GM12878 (cell line): ENCODE measurements around the gene CEP135. TPM values are rescaled to one million over a fixed set of nuclear protein-coding genes. Genes with fewer than 3 reads are reported as not detected.

ENCODE experiments used
- ATAC-seq: fragments of 200-7000 bp; cut with Tn5 transposase; 3 replicates; pipeline ENCODE4 v1.9.1; 2020; ENCODE audit warnings: mild to moderate bottlenecking, moderate library complexity
- BruUV-seq: library from RNA; stranded (reverse); fragments of 400-500 nt; replicated peaks from 2 replicates; lab custom pipeline; 2021; lab: Mats Ljungman, UMichigan
- CTCF ChIA-PET: fragments of 300-600 bp; sonication (Branson Sonifier 250); formaldehyde crosslinking; extraction: SDS; loops from one replicate; lab custom pipeline; 2021; ENCODE audit warnings: inconsistent platforms; lab: Yijun Ruan, JAX
- POLR2A ChIA-PET: fragments of 350-600 bp; formaldehyde crosslinking; extraction: SDS; loops from one replicate; lab custom pipeline; 2021; ENCODE audit warnings: inconsistent platforms; lab: Charles Lee
- RAD21 ChIA-PET: fragments of 300-600 bp; sonication (Branson Sonifier 250); formaldehyde crosslinking; loops from one replicate; lab custom pipeline; 2023; ENCODE audit warnings: antibody characterized with exemption; ENCODE audit not compliant: unreplicated experiment; lab: Charles Lee
- SMC1A ChIA-PET: fragments of 300-600 bp; sonication (Branson Sonifier 250); formaldehyde crosslinking; loops from one replicate; lab custom pipeline; 2023; ENCODE audit not compliant: unreplicated experiment, uncharacterized antibody; lab: Charles Lee
- DNase-seq: peaks from one replicate; pipeline ENCODE4 v3.0.0-alpha.2; 2011; ENCODE audit warnings: low read depth, low spot score
- FAIRE-seq: peaks from 3 replicates; lab custom pipeline; 2011; peaks lifted over from hg19 to GRCh38; lab: Jason Lieb, UNC
- H2AFZ ChIP-seq: 2 replicates; pipeline ENCODE4 v1.6.0; 2011; ENCODE audit warnings: low read depth, low read length, control low read depth; ENCODE audit not compliant: control insufficient read depth
- H3K27ac ChIP-seq: 2 replicates; pipeline ENCODE4 v1.5.1; 2011; ENCODE audit warnings: control low read depth; ENCODE audit not compliant: control insufficient read depth, insufficient read depth
- H3K27me3 ChIP-seq, 2 experiments: replicated peaks in 1 of 2; 2 replicates each; pipeline versions ENCODE4 v1.6.0 to v1.6.1; 2011; ENCODE audit warnings: low read length in 1 of 2; ENCODE audit not compliant: control insufficient read depth in 2 of 2, insufficient read depth in 2 of 2
- H3K36me3 ChIP-seq, 2 experiments: 2 replicates each; pipeline ENCODE4 v1.5.1; 2011; ENCODE audit warnings: low read length in 1 of 2; ENCODE audit not compliant: control insufficient read depth in 2 of 2, insufficient read depth in 2 of 2
- H3K4me1 ChIP-seq: 2 replicates; pipeline ENCODE4 v1.6.1; 2011; ENCODE audit warnings: mild to moderate bottlenecking, low read length, moderate library complexity, mixed read lengths; ENCODE audit not compliant: control insufficient read depth, insufficient read depth
- H3K4me2 ChIP-seq: 2 replicates; pipeline ENCODE4 v1.6.0; 2011; ENCODE audit warnings: control low read depth; ENCODE audit not compliant: control insufficient read depth, insufficient read depth
- H3K4me3 ChIP-seq: fragments of 200-600 bp; sonication (generic); 2 replicates; pipeline ENCODE4 v1.5.1; 2016
- H3K79me2 ChIP-seq: 2 replicates; pipeline ENCODE4 v1.6.0; 2011; ENCODE audit warnings: low read length; ENCODE audit not compliant: control insufficient read depth, insufficient read depth
- H3K9ac ChIP-seq: 2 replicates; pipeline ENCODE4 v1.8.0; 2011; ENCODE audit warnings: low read length, control low read depth, mixed read lengths; ENCODE audit not compliant: control insufficient read depth, insufficient read depth
- H3K9me3 ChIP-seq: replicated peaks from 3 replicates; pipeline ENCODE4 v1.5.1; 2011; ENCODE audit warnings: mild to moderate bottlenecking, low read length; ENCODE audit not compliant: control insufficient read depth, insufficient read depth
- H4K20me1 ChIP-seq: 2 replicates; pipeline ENCODE4 v1.6.0; 2011; ENCODE audit not compliant: control insufficient read depth, insufficient read depth
- BCL11A ChIP-seq: IDR thresholded peaks from 2 replicates; pipeline ENCODE4 v1.6.1; 2011; ENCODE audit warnings: low read depth, low read length
- BMI1 ChIP-seq: fragments of 450-650 bp; IDR thresholded peaks from 2 replicates; pipeline ENCODE4 v1.6.1; 2016; ENCODE audit warnings: mild to moderate bottlenecking, moderate library complexity, borderline replicate concordance
- DPF2 ChIP-seq: fragments of 450-650 bp; IDR thresholded peaks from 2 replicates; pipeline ENCODE4 v1.6.1; 2017; ENCODE audit warnings: mild to moderate bottlenecking
- EP300 ChIP-seq, 2 experiments: fragments of 150-350 bp in 1 of 2; IDR thresholded peaks; 2 replicates each; pipeline ENCODE4 v1.6.1; 2011 to 2012; ENCODE audit warnings: low read depth in 2 of 2, low read length in 2 of 2, borderline replicate concordance in 1 of 2, improper control_type of control experiment in 1 of 2, inconsistent platforms in 1 of 2; ENCODE audit not compliant: control insufficient read depth in 1 of 2
- ESRRA ChIP-seq: IDR thresholded peaks from 2 replicates; pipeline ENCODE4 v1.6.1; 2012; ENCODE audit warnings: mild to moderate bottlenecking, low read length, improper control_type of control experiment
- HDGF ChIP-seq: fragments of 450-650 bp; IDR thresholded peaks from 2 replicates; pipeline ENCODE4 v1.6.1; 2016; ENCODE audit warnings: antibody characterized with exemption
- IKZF1 ChIP-seq: fragments of 450-650 bp; conservative IDR thresholded peaks from 2 replicates; pipeline ENCODE4 v1.6.1; 2017; ENCODE audit warnings: antibody characterized with exemption, mild to moderate bottlenecking
- LARP7 ChIP-seq: fragments of 450-650 bp; IDR thresholded peaks from 2 replicates; pipeline ENCODE4 v1.6.1; 2017; ENCODE audit warnings: mild to moderate bottlenecking
- NR2F1 ChIP-seq: fragments of 450-650 bp; conservative IDR thresholded peaks from 2 replicates; pipeline ENCODE4 v1.6.1; 2017; ENCODE audit warnings: mild to moderate bottlenecking
- PAX5 ChIP-seq: IDR thresholded peaks from 2 replicates; pipeline ENCODE4 v1.6.1; 2011; ENCODE audit warnings: low read depth, low read length, borderline replicate concordance
- PML ChIP-seq: IDR thresholded peaks from 2 replicates; pipeline ENCODE4 v1.6.1; 2012; ENCODE audit warnings: low read length, inconsistent platforms
- RAD51 ChIP-seq: fragments of 450-650 bp; IDR thresholded peaks from 2 replicates; pipeline ENCODE4 v1.6.1; 2016; ENCODE audit warnings: moderate library complexity, mild to moderate bottlenecking, inconsistent platforms
- RUNX3 ChIP-seq: IDR thresholded peaks from 2 replicates; pipeline ENCODE4 v1.6.1; 2012; ENCODE audit warnings: low read length, inconsistent platforms
- SIX5 ChIP-seq: IDR thresholded peaks from 2 replicates; pipeline ENCODE4 v1.6.1; 2011; ENCODE audit warnings: mild to moderate bottlenecking, low read depth, low read length, moderate library complexity; ENCODE audit not compliant: severe bottlenecking
- SMAD1 ChIP-seq: fragments of 450-650 bp; IDR thresholded peaks from 2 replicates; pipeline ENCODE4 v1.6.1; 2018; ENCODE audit warnings: mild to moderate bottlenecking, low read depth; ENCODE audit not compliant: partially characterized antibody
- ZNF217 ChIP-seq: fragments of 450-650 bp; IDR thresholded peaks from 2 replicates; pipeline ENCODE4 v1.6.1; 2017; ENCODE audit warnings: antibody characterized with exemption, mild to moderate bottlenecking
- ZNF24 ChIP-seq: fragments of 450-650 bp; IDR thresholded peaks from 2 replicates; pipeline ENCODE4 v1.6.1; 2017; ENCODE audit warnings: antibody characterized with exemption, mild to moderate bottlenecking
- WGBS: methylation state at CpG from one replicate; pipeline ENCODE4 v1.1.6; 2016; ENCODE audit warnings: low lambda C conversion rate; ENCODE audit not compliant: insufficient replicate concordance, insufficient coverage; ENCODE audit errors: missing lambda C conversion rate; 5-methylcytosine and 5-hydroxymethylcytosine counted together
- in situ Hi-C: fragments of 300-500 bp; cut with MboI; formaldehyde crosslinking; loops from 9 replicates; pipeline ENCODE4 v1.14.3; 2018; ENCODE audit warnings: mixed read lengths
- intact Hi-C: fragments of 100-400 bp; cut with micrococcal nuclease; formaldehyde crosslinking; loops from one replicate; pipeline ENCODE4 v1.14.2; 2022; ENCODE audit not compliant: unreplicated experiment
- polyA plus RNA-seq, 11 experiments: library from polyadenylated mRNA; depleted of rRNA in 4 of 11; unstranded in 6 of 11; stranded (reverse) in 5 of 11; fragments of >200 nt; fragmentation: Nextera tagmentation in 4 of 11; fragmentation: Illumina TruSeq in 1 of 11; extraction: Ambion mirVana in 4 of 11; extraction: Trizol in 1 of 11; gene quantifications; 1 replicate in 1 of 11; 2 replicates in 10 of 11; pipeline versions ENCODE4 v1.2.1 to v1.2.3, GENCODE V29; 2011 to 2016; ENCODE audit warnings: inconsistent platforms in 2 of 11, missing spikeins in 2 of 11, low read depth in 1 of 11
- total RNA-seq, 4 experiments: library from RNA; depleted of rRNA in 3 of 4; stranded (reverse); fragments of >200 nt in 3 of 4; fragmentation: Illumina TruSeq in 1 of 4; extraction: Trizol in 1 of 4; gene quantifications; 2 replicates each; pipeline versions ENCODE4 v1.2.1 to v1.2.3, GENCODE V29; 2013 to 2021
- TF ChIP-seq, protein P1 (sequence below): IDR thresholded peaks from 2 replicates; pipeline ENCODE4 v1.6.1; 2012; ENCODE audit warnings: low read depth, low read length, improper control_type of control experiment
- TF ChIP-seq, protein P2 (sequence below): fragments of 450-650 bp; conservative IDR thresholded peaks from 2 replicates; pipeline ENCODE4 v1.6.1; 2017; ENCODE audit warnings: mild to moderate bottlenecking, moderate library complexity

Gene CEP135
- total and polyA plus RNA-seq, 10 of the 15 experiments (the other 5 are each of a cell fraction or from before 2014, with no cell fraction given): 2.9 to 13.6 (median 10.1) TPM

DNA sequence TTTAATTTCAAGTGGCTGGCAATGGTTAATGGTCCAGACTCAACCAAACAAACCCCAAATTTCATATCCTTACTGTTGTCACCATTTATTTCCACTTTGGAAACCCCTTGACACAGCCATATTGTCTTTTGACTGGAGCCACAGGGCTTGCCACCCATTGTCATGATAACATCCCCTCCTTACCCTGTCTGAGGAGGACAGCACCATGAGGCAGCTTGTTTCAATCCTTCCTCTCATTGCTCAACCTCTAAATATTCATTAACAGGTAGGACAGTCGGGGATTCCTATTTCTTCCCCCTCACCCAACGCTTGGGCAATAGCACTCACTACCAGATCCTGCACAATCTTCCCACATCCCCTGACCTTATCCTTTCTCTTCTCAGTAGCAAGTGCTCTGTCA is 92.1 kb downstream of the CEP135 start:
- BruUV-seq: no TSS peak
- Histone ChIP-seq H3K27ac (no peak overlapping the region), H3K27me3 (no peaks in the 10 kb centered on the region), H3K9ac (no peak overlapping the region), H3K4me3 (no peak overlapping the region), H2AFZ (no peak overlapping the region), H3K4me1 (no peaks in the 10 kb centered on the region), H3K36me3 (no peaks in the 10 kb centered on the region), H3K79me2 (no peaks in the 10 kb centered on the region), H3K9me3 (no peaks in the 10 kb centered on the region), H4K20me1 (no peaks in the 10 kb centered on the region), H3K4me2 (no peak overlapping the region)
- WGBS: 78% methylated on average over 2 of the region's 2 CpGs
- no peak for FAIRE-seq
- in situ Hi-C loops: no loop called here
- POLR2A ChIA-PET: no interaction called here
- SMC1A ChIA-PET: no interaction called here
- ATAC-seq: no peak
- TF ChIP-seq DPF2 (no peak), PAX5 (no peak), PML (no peak), ZNF24 (no peak), RAD51 (no peak), HDGF (no peak), BCL11A (no peak), SIX5 (no peak), NR2F1 (no peak), IKZF1 (no peak), EP300 (IDR thresholded peaks at IDR 0.05; ENCODE audit: borderline replicate concordance in 1 of 2, control insufficient read depth in 1 of 2, low read depth in 2 of 2, low read length in 2 of 2) (no peak), RUNX3 (no peak), LARP7 (no peak), BMI1 (no peak), ZNF217 (no peak), SMAD1 (no peak), ESRRA (no peak)
- TF ChIP-seq, protein P1, sequence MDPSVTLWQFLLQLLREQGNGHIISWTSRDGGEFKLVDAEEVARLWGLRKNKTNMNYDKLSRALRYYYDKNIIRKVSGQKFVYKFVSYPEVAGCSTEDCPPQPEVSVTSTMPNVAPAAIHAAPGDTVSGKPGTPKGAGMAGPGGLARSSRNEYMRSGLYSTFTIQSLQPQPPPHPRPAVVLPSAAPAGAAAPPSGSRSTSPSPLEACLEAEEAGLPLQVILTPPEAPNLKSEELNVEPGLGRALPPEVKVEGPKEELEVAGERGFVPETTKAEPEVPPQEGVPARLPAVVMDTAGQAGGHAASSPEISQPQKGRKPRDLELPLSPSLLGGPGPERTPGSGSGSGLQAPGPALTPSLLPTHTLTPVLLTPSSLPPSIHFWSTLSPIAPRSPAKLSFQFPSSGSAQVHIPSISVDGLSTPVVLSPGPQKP: no peak
- TF ChIP-seq, protein P2, sequence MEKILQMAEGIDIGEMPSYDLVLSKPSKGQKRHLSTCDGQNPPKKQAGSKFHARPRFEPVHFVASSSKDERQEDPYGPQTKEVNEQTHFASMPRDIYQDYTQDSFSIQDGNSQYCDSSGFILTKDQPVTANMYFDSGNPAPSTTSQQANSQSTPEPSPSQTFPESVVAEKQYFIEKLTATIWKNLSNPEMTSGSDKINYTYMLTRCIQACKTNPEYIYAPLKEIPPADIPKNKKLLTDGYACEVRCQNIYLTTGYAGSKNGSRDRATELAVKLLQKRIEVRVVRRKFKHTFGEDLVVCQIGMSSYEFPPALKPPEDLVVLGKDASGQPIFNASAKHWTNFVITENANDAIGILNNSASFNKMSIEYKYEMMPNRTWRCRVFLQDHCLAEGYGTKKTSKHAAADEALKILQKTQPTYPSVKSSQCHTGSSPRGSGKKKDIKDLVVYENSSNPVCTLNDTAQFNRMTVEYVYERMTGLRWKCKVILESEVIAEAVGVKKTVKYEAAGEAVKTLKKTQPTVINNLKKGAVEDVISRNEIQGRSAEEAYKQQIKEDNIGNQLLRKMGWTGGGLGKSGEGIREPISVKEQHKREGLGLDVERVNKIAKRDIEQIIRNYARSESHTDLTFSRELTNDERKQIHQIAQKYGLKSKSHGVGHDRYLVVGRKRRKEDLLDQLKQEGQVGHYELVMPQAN: no peak
- CTCF ChIA-PET: interaction anchor here (0.6 kb wide), 1 partner anchor 43 kb away, joined by 3 read pairs; no protein-coding TSS in a partner anchor
- intact Hi-C loops: loop anchor here (10.0 kb wide), 1 partner anchor 264 kb away; no protein-coding TSS in a partner anchor
- no peak for DNase-seq
- RAD21 ChIA-PET: no interaction called here
